ENCODE results near the gene TREH.
A peak's percentile ranks its signal among the peaks of the same experiment; 100 is the strongest.

The TREH gene

DNA sequence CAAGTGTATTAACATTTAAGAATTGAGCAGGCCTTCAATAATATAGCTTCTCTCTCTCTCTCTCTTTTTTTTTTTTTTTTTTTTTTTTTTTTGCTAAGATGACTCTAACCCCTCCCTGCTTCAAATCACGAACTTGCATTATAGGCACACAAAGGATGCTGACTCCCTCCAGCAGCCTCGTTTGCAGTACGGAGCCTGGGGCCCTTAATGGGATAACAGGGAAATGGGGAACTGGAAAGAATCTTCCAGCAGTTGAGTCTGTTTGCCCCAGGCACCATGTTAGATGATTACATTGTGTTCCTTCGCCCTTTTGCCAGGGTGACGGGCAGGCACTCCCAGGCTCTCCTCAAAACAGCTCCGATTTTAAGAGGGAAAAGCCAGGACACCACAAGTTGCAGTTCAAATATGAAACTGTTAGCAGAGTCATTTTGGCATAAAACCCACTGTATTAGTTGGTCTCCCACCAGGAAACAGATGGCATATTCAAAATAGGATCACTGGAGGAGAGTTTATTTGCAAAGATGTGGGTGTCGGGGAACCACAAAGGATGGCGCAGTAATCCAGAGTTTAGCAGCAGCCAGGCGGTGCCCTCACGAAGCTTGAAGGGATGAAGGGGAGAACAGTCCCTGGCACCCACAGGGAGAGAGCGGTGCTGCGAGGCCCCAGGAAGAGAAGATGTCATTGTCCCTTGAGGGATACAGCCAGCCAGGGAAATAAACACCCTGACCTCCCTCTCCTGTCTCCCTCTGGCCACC lies 26.5 kb upstream of the TREH start:
- H3K4me1 ChIP-seq, result peaks cover 9% of the 10 kb centered on the region
- no peaks in the 10 kb centered on the region for H3K36me3 ChIP-seq
- TF ChIP-seq, protein P1, sequence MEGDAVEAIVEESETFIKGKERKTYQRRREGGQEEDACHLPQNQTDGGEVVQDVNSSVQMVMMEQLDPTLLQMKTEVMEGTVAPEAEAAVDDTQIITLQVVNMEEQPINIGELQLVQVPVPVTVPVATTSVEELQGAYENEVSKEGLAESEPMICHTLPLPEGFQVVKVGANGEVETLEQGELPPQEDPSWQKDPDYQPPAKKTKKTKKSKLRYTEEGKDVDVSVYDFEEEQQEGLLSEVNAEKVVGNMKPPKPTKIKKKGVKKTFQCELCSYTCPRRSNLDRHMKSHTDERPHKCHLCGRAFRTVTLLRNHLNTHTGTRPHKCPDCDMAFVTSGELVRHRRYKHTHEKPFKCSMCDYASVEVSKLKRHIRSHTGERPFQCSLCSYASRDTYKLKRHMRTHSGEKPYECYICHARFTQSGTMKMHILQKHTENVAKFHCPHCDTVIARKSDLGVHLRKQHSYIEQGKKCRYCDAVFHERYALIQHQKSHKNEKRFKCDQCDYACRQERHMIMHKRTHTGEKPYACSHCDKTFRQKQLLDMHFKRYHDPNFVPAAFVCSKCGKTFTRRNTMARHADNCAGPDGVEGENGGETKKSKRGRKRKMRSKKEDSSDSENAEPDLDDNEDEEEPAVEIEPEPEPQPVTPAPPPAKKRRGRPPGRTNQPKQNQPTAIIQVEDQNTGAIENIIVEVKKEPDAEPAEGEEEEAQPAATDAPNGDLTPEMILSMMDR (IDR thresholded peaks at IDR 0.05; ENCODE audit: low read depth, low read length), result no peak
- no peaks in the 10 kb centered on the region for H3K27me3 ChIP-seq
- no peak overlapping the region for H3K4me3 ChIP-seq (ENCODE audit: low read depth, low read length)
- peak; percentile 29 for DNase-seq
- no peaks in the 10 kb centered on the region for H3K9me3 ChIP-seq

DNA sequence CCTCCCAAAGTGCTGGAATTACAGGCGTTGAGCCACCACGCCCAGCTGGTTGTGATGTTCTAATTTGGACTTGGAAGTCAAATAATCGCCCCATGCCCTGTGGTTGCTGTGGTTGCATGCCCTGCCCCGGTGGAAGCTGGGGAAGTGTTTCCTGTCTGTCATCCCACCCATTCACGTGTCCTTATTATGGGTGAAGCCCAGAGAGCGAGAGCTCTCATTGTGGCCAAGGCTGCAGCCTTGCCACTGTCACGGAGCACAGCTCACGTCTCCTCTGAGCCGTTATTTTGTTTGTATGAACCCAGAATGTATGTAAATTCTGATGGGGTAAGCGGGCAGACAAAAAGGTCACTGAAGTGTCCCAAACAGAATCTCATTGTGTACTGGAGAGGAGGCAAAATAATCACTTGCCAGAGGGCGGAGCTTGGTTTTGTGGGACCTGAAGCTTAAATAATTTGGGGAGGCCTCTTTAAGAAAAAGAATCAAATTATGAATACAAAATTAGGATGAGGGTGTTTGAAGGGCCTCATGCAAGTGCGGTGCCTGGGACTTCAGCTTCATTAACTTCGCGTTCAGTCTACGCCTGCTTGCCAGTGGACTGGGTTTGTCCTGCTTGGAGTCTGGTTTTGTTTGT lies 25.8 kb upstream of the TREH start:
- Histone ChIP-seq H3K4me3 (ENCODE audit: low read depth, low read length) (no peak overlapping the region), H3K36me3 (no peaks in the 10 kb centered on the region), H3K4me1 (peaks cover 9% of the 10 kb centered on the region), H3K9me3 (no peaks in the 10 kb centered on the region), H3K27me3 (no peaks in the 10 kb centered on the region)
- TF ChIP-seq, protein P1 (IDR thresholded peaks at IDR 0.05; ENCODE audit: low read depth, low read length), result no peak
- no peak for DNase-seq

DNA sequence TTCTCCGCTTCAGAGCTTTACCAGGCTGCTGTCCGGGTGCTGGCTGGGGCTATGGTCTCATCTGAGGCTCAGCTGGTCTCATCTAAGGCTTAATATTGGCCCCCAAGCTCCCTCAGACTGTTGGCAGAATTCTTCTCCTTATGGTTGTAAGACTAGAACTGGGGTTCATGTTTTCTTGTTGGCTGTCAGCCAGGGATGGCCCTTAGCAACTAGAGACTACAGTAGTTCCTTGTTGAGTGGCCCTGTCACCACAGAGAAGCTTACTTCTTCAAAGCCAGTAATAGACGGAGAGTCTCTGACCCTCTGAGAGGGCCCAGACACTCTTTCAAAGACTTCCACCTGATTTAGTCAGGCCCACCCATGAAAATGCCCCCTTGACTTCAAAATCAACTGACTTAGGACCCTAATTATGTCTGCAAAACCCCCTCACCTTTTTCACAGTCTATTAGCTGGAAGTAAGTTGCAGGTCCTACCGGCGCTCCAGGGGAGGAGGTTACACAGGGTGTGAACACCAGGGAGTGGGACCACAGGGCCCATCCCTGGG lies 24.2 kb upstream of the TREH start:
- no peaks in the 10 kb centered on the region for H3K9me3 ChIP-seq
- no peak for DNase-seq
- TF ChIP-seq, protein P1 (IDR thresholded peaks at IDR 0.05; ENCODE audit: low read depth, low read length), result no peak
- H3K36me3 ChIP-seq, result no peaks in the 10 kb centered on the region
- no peaks in the 10 kb centered on the region for H3K27me3 ChIP-seq
- H3K4me3 ChIP-seq (ENCODE audit: low read depth, low read length), result no peak overlapping the region
- peaks cover 9% of the 10 kb centered on the region for H3K4me1 ChIP-seq

DNA sequence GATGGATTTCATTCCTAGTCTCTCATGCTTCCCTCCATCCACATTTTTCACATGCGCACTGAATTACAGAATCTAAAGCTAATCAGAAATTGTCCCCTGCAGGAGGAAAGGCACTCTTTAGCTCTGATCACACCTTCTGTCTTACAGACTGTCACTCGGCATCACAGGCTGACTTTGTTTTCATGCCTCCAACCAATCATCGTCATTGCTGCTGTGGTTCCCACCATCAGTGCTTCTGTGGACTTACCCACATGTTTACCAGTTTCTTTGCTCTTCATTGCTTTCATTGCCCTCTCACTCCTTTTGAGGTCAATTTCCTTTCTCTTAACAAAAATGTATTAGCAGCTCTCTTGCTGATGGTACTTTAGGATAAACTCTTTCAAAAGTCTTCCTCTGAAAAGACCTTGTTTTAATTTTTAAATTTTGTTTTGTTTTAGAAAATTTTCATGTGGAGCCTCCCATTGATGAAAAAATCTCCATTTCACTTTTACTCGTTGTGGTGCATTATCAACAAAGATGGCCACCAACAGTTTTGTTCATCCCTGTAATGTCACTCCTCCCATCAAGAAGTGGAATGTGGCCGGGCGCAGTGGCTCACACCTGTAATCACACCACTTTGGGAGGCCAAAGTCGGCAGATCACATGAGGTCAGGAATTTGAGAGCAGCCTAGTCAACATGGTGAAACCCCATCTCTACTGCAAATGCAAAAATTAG lies 20.2 kb upstream of the TREH start:
- TF ChIP-seq, protein P1 (IDR thresholded peaks at IDR 0.05; ENCODE audit: low read depth, low read length), result no peak
- Histone ChIP-seq H3K9me3 (no peaks in the 10 kb centered on the region), H3K4me1 (peaks cover 9% of the 10 kb centered on the region), H3K27me3 (no peaks in the 10 kb centered on the region), H3K36me3 (no peaks in the 10 kb centered on the region), H3K4me3 (ENCODE audit: low read depth, low read length) (no peak overlapping the region)
- DNase-seq, result no peak

DNA sequence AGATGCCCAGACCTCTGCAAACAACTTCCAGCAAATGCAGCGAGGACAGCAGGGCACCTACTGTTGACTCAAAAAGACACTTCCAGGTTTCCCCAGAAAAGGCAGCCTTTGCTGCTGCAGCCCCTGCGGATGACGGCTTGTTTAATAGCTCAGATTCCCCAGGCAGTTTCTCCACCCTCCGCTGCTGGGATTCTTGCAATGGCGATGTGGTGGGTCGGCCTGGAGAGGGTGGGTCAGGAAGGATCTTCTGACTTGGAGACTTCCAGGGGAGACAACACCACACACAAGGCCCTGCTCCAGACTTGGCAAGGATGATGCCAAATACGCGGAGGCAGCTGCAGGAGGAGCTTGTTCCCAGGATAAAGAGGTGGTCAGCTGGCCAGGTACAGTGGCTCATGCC lies 17.9 kb upstream of the TREH start:
- H3K9me3 ChIP-seq, result no peaks in the 10 kb centered on the region
- no peak for DNase-seq
- no peak overlapping the region for H3K4me3 ChIP-seq (ENCODE audit: low read depth, low read length)
- no peaks in the 10 kb centered on the region for H3K36me3 ChIP-seq
- peaks cover 2% of the 10 kb centered on the region; the same call in 1 of the 2 replicates for H3K4me1 ChIP-seq
- H3K27me3 ChIP-seq, result no peaks in the 10 kb centered on the region
- TF ChIP-seq, protein P1 (IDR thresholded peaks at IDR 0.05; ENCODE audit: low read depth, low read length), result no peak
